Measurements from ENCODE around the gene ZRANB3. TPM values are rescaled to one million over a fixed set of nuclear protein-coding genes. Genes with fewer than 3 reads are reported as not detected.

ZRANB3 gene
- polyA plus RNA-seq, 5 donors, result 6.4 to 14.0 (median 10.3) TPM

Other genes with a start within 250 kb of the ZRANB3 start
- gene R3HDM1, start 266 bp upstream of the ZRANB3 start, polyA plus RNA-seq (ENCODE audit: insufficient read depth in 1 of 5, insufficient read length in 5 of 5, low replicate concordance in 1 of 5), result 10 to 100 TPM; 31.2 to 39.2 (median 38.2) TPM
- gene UBXN4, start 210.6 kb upstream of the ZRANB3 start, polyA plus RNA-seq (ENCODE audit: insufficient read depth in 1 of 5, insufficient read length in 5 of 5, low replicate concordance in 1 of 5), result 100 to 1,000 TPM; 106 to 169 (median 144) TPM

Measured in right lung (tissue), 5 donors.